BLaER1 (cell line): ENCODE results near the gene SPRY1.

Source experiments
- H3K27ac ChIP-seq: shearing (Covaris generic); formaldehyde crosslinking; 2 replicates; pipeline ENCODE4 v1.8.1; 2022
- H3K27me3 ChIP-seq: shearing (Covaris generic); formaldehyde crosslinking; 2 replicates; pipeline ENCODE4 v1.8.1; 2022
- H3K36me3 ChIP-seq: shearing (Covaris generic); formaldehyde crosslinking; 2 replicates; pipeline ENCODE4 v1.8.1; 2022
- H3K4me1 ChIP-seq: shearing (Covaris generic); formaldehyde crosslinking; 2 replicates; pipeline ENCODE4 v1.8.1; 2022
- H3K4me2 ChIP-seq: shearing (Covaris generic); formaldehyde crosslinking; 2 replicates; pipeline ENCODE4 v1.8.1; 2022
- H3K4me3 ChIP-seq: shearing (Covaris generic); formaldehyde crosslinking; 2 replicates; pipeline ENCODE4 v1.8.1; 2022
- H3K9ac ChIP-seq: shearing (Covaris generic); formaldehyde crosslinking; 2 replicates; pipeline ENCODE4 v1.8.1; 2022
- H3K9me3 ChIP-seq: shearing (Covaris generic); formaldehyde crosslinking; 2 replicates; pipeline ENCODE4 v1.8.1; 2022
- H4K20me1 ChIP-seq: shearing (Covaris generic); formaldehyde crosslinking; 2 replicates; pipeline ENCODE4 v1.8.1; 2022
- Cebpa-rat ChIP-seq: shearing (Covaris generic); IDR thresholded peaks from 2 replicates; pipeline ENCODE4 v1.8.1; 2022

Gene SPRY1

DNA sequence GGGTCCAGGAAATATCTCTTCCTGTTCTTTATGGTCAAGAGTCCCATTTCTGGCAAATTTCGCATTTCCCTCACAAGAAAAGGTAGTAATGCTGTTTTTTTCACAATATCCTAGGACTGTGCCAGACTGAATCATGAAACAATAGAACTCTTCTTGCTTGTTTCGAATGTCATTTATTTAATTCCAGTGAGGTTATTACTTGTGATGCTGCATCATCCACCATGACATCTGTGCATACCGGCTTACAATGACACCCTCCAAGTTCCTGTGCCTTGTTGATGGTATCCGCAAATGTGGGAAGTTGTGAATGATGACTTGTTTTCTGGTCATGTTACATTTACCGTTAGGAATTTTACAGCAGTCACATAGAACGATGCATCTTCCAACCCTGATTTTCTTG is 42.9 kb upstream of the SPRY1 start:
- H3K4me3 ChIP-seq = no peak overlapping the region
- no peak overlapping the region for H3K9ac ChIP-seq
- no peak overlapping the region for H3K4me2 ChIP-seq
- H4K20me1 ChIP-seq = no peaks in the 10 kb centered on the region
- H3K27me3 ChIP-seq = no peaks in the 10 kb centered on the region
- H3K27ac ChIP-seq = no peak overlapping the region
- no peaks in the 10 kb centered on the region for H3K36me3 ChIP-seq
- peaks cover 3% of the 10 kb centered on the region; the same call in 1 of the 2 replicates for H3K9me3 ChIP-seq
- TF ChIP-seq Cebpa-rat = no peak
- H3K4me1 ChIP-seq = peaks cover 36% of the 10 kb centered on the region

DNA sequence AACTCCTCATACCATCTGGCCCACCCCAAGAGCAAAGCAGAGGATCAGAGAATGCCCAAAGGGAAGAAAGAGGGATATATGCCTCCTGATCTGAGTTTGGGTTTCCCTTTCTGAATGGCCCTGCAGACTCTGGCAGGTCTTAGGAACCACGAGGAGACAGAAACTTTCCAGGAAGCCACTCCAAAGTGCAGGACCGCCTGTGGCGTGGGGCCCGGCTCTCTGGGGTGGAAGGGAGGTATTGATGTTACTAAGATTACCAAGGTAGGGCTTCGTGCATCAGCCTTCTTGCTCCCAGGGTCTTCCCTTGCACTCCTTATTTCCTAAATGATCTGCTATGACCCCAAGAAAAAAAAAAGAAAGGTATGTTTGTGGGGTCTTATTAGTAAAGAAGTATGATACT is 41.9 kb upstream of the SPRY1 start:
- H3K9ac ChIP-seq = no peak overlapping the region
- H3K9me3 ChIP-seq = peaks cover 3% of the 10 kb centered on the region; the same call in 1 of the 2 replicates
- no peak for TF ChIP-seq Cebpa-rat
- no peak overlapping the region for H3K4me2 ChIP-seq
- no peaks in the 10 kb centered on the region for H3K36me3 ChIP-seq
- no peaks in the 10 kb centered on the region for H4K20me1 ChIP-seq
- H3K4me1 ChIP-seq = peaks cover 33% of the 10 kb centered on the region
- no peaks in the 10 kb centered on the region for H3K27me3 ChIP-seq
- H3K4me3 ChIP-seq = no peak overlapping the region
- H3K27ac ChIP-seq = no peak overlapping the region

DNA sequence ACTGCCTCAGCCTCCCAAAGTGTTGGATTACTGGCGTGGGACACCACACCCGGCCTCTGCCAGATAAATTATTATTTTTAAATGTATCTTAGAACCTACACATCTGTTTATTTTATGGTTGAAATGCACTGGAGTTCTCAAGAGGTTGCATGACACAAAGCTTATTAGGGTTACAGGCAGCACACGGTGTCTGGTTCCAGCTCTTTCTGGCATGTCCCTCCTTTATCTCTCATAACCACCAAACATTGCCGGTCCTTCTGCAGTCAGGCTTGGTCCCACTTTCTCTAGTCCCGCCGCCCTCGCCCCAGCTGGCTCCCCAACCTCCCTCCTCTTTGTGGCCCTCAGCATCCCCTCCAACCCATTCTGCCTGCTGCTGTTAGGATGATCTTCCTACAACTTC is 39.7 kb upstream of the SPRY1 start:
- Histone ChIP-seq H3K27ac (no peak overlapping the region), H3K4me3 (no peak overlapping the region), H3K9ac (no peak overlapping the region), H3K9me3 (no peaks in the 10 kb centered on the region), H3K36me3 (no peaks in the 10 kb centered on the region), H3K4me1 (peaks cover 32% of the 10 kb centered on the region), H3K4me2 (no peak overlapping the region), H4K20me1 (no peaks in the 10 kb centered on the region), H3K27me3 (no peaks in the 10 kb centered on the region)
- no peak for TF ChIP-seq Cebpa-rat

DNA sequence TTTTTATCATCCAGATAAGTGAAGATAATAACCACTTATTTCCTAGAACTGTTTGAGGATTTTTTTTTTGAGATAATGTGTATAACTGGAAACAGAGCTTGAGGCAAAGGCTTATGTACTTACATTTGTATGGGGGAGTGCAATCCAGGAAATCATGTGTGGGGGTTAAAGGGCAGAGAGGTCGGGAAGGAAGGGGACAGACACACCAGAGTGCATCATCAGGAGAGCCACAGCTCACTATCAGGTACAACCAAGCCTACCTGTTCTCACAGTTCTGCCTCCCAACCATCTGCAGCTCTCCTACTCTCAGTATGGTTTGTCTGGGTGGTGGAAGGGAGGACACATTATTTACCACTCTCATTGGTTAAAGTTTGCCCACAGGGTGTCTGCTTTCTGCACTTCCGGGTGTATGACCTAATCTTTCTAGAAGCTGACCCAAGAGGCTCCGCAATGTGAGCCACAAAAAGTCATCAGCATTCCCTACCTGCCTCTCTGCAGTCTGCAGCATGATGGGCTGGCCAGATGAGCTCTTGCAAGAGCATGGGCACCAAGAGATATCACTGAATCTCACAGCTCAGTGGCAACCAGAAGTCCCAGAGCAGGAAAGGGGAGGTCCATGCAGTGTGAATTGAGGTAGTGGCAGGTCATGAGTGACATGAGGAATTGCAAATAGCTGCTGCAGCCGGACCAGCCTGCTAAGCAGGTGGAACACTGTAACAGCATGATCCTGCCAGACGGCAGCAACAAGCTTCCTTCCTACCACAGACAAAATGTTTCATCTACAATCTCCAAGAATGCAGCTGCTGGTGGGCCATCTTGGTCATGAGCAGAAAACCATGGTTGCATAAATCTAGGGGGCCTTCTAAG is 36.9 kb upstream of the SPRY1 start:
- H3K9ac ChIP-seq = no peak overlapping the region
- no peaks in the 10 kb centered on the region for H3K36me3 ChIP-seq
- H3K27me3 ChIP-seq = no peaks in the 10 kb centered on the region
- H3K4me2 ChIP-seq = peak overlapping the region; percentile 64
- H4K20me1 ChIP-seq = no peaks in the 10 kb centered on the region
- no peak for TF ChIP-seq Cebpa-rat
- peaks cover 37% of the 10 kb centered on the region for H3K4me1 ChIP-seq
- H3K4me3 ChIP-seq = no peak overlapping the region
- H3K27ac ChIP-seq = 0 out of 2 replicates have a peak overlapping the region, but pooled peaks have one; percentile 3
- no peaks in the 10 kb centered on the region for H3K9me3 ChIP-seq

DNA sequence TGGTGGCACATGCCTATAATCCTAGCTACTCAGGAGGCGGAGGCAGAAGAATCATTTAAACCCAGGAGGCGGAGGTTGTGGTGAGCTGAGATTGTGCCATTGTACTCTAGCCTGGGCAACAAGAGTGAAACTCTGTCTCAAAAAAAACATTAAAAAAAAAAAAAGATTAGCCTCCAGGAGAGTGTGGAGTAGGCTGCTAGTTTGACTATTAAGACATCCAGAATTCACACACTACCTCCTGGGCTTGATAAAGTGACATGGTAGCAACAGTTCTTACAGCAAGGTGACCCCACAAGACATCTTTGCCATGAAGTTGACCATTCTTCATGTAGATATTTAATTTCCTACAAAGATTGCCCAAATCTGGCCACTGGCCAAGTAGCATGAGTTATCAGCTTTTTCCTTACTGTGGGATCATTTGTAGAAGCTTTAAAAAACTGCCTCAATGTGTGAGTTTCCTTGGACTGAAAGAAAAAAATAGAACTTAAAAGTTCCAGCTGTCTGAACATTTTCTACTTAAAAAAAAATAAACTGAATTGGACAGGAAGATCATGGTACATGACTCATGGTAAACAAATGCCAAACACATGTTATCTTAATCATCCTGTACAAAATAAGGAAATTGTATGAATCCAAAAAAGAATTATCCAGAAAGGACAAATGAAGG is 35.3 kb upstream of the SPRY1 start:
- Histone ChIP-seq H3K27ac (no peak overlapping the region), H4K20me1 (no peaks in the 10 kb centered on the region), H3K27me3 (no peaks in the 10 kb centered on the region)

DNA sequence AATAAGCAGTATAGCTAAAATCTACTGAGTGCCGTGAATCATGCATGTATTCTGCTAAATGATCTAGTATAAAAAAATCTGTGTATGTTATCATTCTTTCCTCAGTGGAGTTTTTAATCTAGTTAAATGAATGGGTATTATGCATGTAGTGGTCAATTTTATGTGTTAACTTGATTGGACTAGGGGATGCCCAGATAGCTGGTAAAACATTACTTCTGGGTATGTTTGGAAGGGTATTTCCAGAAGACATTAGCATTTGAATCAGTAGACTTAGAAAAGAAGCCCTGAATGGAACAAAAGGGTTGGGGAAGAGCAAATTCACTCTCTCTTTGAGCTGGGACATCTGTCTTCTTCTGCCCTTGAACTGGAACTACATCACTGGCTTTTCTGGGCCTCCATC is 34.5 kb upstream of the SPRY1 start:
- no peak overlapping the region for H3K9ac ChIP-seq
- no peaks in the 10 kb centered on the region for H3K9me3 ChIP-seq
- H3K4me2 ChIP-seq = peak overlapping the region; percentile 66

More for the DNA sequence above, 35.3 kb upstream of the SPRY1 start:
- Histone ChIP-seq H3K4me3 (no peak overlapping the region), H3K4me1 (peaks cover 37% of the 10 kb centered on the region), H3K36me3 (no peaks in the 10 kb centered on the region), H3K9ac (no peak overlapping the region), H3K4me2 (no peak overlapping the region), H3K9me3 (no peaks in the 10 kb centered on the region)
- TF ChIP-seq Cebpa-rat = no peak

DNA sequence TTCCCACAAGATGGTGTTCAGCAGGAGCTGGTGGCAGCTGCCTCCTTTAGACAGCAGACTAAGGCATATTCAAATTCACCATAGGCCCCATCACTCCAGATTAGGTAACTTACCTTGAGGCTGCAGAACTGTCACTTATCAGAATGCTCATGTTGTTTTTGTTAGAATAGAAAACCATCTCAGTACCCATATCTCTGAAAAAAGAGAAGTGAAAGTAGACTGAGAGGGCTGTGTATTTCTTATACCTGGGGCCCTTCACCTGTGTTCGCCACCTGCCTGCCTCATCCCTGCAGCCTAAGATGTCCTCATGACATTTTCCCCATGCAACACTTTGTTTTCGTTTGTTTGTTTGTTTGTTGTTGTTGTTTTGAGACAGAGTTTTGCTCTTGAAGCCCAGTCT is 32.9 kb upstream of the SPRY1 start:
- H3K4me3 ChIP-seq = no peak overlapping the region
- peaks cover 31% of the 10 kb centered on the region for H3K4me1 ChIP-seq
- no peaks in the 10 kb centered on the region for H3K27me3 ChIP-seq
- H3K9me3 ChIP-seq = no peaks in the 10 kb centered on the region
- H3K9ac ChIP-seq = no peak overlapping the region
- H3K4me2 ChIP-seq = peak overlapping the region; percentile 66
- H4K20me1 ChIP-seq = no peaks in the 10 kb centered on the region
- no peaks in the 10 kb centered on the region for H3K36me3 ChIP-seq
- no peak overlapping the region for H3K27ac ChIP-seq
- no peak for TF ChIP-seq Cebpa-rat

More for the DNA sequence above, 34.5 kb upstream of the SPRY1 start:
- Histone ChIP-seq H3K4me3 (no peak overlapping the region), H3K27me3 (no peaks in the 10 kb centered on the region), H3K4me1 (peaks cover 33% of the 10 kb centered on the region), H4K20me1 (no peaks in the 10 kb centered on the region), H3K27ac (no peak overlapping the region), H3K36me3 (no peaks in the 10 kb centered on the region)
- no peak for TF ChIP-seq Cebpa-rat

DNA sequence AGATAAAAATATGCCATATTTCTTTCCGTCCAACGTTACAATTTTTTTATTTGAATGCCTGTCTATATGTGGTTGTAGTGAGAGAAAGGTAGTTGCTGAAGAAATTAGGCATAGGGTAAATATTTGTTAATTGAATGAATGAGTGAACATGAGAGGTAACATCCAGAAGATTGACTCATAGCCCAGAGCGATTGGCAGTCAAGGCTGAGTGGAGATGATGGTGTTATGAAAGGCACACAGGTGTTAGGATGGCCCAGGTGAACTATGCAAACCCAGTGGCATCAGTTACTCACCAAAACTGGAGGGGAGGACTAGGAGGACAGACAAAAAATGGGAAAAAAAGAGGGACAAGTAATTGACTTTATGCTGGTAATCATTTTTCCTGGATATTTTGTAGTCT is 31.7 kb upstream of the SPRY1 start:
- H3K27me3 ChIP-seq = no peaks in the 10 kb centered on the region
- no peak overlapping the region for H3K4me3 ChIP-seq
- H3K4me1 ChIP-seq = peaks cover 24% of the 10 kb centered on the region
- H3K9ac ChIP-seq = no peak overlapping the region
- no peak overlapping the region for H3K27ac ChIP-seq
- H3K36me3 ChIP-seq = no peaks in the 10 kb centered on the region
- no peaks in the 10 kb centered on the region for H4K20me1 ChIP-seq
- TF ChIP-seq Cebpa-rat = no peak
- H3K4me2 ChIP-seq = no peak overlapping the region
- no peaks in the 10 kb centered on the region for H3K9me3 ChIP-seq

DNA sequence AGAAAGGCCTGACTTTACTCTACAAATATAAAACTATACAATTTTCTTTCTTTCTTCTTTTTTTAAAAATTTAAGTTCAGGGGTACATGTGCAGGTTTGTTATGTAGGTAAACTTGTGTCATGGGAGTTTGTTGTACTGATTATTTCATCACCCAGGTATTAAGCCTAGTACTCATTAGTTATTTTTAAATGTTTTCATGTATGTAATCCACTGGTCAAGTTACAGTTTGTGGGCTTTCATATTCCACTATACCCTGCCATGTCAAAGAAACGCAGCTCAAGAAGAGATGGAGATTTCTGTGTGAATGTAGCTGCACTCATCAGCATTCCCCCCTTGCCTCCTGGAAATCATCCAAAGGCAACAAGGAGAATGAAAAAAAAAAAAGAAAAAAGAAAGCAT is 31.2 kb upstream of the SPRY1 start:
- H3K4me3 ChIP-seq = no peak overlapping the region
- no peaks in the 10 kb centered on the region for H3K27me3 ChIP-seq
- no peaks in the 10 kb centered on the region for H3K36me3 ChIP-seq
- H4K20me1 ChIP-seq = no peaks in the 10 kb centered on the region
- H3K4me2 ChIP-seq = no peak overlapping the region
- TF ChIP-seq Cebpa-rat = no peak
- no peak overlapping the region for H3K27ac ChIP-seq
- no peaks in the 10 kb centered on the region for H3K9me3 ChIP-seq
- no peak overlapping the region for H3K9ac ChIP-seq
- H3K4me1 ChIP-seq = peaks cover 20% of the 10 kb centered on the region

DNA sequence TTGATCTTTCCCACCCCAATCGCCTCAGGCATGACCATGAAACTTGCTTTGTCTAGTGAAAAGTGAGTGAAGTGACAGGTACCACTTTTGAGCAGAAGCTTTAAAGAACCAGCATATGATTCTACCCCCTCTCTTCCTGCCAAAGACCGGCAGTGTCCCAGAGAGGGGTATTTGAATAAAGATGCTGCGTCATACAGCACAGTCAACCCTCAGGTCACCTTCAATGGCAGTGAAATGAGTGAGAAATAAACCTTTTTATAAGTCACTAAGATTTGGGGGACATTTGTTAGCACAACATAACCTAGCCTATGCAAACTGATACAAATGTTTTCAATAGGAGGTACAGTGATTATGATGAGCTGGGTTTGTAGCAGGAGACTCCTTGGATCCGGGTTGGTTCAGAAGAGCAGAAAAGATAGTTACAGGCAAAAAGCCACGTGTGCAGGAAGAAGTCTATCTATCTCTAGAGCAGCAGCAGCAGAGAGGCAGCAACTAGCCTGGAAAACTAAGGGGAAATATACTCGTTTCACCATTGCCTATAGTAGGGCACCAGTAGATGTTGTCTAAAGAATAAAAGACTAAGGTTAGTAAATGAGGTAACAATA is 30.3 kb upstream of the SPRY1 start:
- Histone ChIP-seq H3K9me3 (0 out of 2 replicates have a peak, but pooled peaks cover 2% of the 10 kb centered on the region), H3K27me3 (no peaks in the 10 kb centered on the region), H3K9ac (no peak overlapping the region), H3K36me3 (no peaks in the 10 kb centered on the region), H3K4me2 (no peak overlapping the region), H3K4me3 (no peak overlapping the region), H4K20me1 (no peaks in the 10 kb centered on the region), H3K4me1 (peaks cover 20% of the 10 kb centered on the region), H3K27ac (no peak overlapping the region)
- TF ChIP-seq Cebpa-rat = no peak
